Activated T-cell treated with anti-CD3 and anti-CD28 coated beads, Interleukin-2, amount 50 U/mL, for 48 hours (primary cell): Measurements from ENCODE around the gene DOCK1.

Source experiments
- DNase-seq, 2 experiments: peaks; one replicate each; pipeline ENCODE4 v3.0.0-alpha.2; 2020

Gene DOCK1

DNA sequence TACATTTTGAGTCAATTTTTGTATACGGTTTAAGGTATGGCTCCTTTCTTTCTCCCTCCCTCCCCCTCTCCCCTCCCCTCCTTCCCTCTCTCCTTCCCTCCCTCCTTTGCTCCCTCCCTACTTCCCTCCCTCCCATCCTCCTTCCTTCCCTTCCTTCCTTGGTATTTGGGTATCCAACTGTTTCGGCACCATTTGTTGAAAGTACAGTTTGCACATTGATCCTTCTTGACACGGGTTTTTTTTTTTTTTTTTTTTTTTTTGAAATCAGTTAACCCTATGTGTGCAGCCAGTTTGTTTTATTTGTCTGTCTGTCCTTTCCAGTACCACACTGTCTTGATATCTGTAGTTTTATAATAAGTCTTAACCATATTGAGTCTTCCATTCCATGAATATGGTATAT is 331.0 kb downstream of the DOCK1 start:
- no peak for DNase-seq

DNA sequence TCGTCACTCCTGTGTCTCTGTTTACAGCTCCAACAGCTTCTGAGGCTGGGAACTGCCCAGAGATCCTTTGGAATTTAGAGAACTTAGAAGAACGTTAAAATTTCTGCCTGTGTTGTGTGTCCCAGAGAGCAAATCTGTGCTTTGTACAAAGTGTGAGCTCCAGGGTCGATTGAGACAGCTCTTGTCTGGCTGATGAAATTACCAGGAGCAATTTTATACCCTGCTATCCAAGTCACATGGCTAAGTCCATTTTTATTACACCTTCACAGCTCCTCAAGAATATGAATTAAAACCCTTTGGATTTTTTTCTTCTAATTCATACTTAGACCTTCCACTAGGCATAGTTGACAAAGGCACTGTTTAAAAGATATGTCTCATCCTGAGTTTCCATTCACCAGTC is 337.7 kb downstream of the DOCK1 start:
- DNase-seq: no peak

DNA sequence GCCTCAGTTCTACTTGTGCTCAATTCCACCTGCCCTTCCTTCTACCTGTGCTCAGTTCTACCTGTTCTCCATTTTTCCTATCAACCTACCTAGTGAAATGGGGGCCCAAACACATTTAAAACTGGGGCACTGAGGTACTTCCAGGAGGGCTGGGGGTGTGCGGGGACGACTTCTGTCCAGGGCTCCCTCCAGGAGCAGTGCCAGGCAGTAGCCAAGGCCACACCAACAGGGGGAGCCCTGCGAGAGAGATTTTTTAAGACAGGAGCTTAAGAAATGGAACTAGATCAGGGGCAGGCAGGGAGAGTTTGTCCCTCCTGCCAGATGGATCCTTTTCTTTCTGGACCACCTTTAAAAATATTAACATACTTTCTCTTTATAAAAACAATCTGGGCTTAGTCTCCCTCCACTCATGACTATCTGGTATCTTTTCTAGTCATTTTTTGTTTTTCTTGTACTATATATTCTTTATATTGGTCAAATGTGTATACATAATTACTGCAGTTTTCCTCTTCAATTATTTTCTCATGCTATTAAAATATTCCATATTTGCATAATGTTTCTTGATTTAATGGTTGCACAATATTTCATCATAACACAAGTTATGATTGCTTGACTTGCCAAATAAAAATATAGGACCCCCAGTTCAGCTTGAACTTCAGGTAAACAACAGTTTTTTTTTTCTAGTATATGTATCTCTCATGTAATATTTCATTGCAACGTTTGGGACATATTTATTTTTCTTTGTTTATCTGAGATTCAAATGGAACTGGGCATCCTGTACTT is 338.5 kb downstream of the DOCK1 start:
- DNase-seq: peak; percentile 41 to 44

DNA sequence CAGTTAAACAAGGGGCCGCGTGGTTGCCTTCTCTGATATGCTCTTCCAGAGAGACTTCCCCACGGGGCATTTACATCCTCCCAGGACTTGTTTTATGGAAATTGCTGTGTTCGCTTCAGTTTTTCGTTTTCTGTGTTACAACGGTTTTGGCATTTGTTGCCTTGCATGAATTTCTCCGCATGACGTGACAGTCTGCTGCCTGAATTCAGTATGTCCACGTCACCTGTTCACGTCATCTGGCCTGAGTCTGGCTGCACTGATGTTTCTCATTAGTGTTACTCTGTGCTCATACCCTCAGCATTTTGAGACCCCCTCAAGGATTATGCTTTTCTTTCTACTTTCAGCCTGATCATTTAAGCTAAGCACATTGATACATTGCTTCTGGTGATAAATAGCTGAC is 340.2 kb downstream of the DOCK1 start:
- DNase-seq: no peak

DNA sequence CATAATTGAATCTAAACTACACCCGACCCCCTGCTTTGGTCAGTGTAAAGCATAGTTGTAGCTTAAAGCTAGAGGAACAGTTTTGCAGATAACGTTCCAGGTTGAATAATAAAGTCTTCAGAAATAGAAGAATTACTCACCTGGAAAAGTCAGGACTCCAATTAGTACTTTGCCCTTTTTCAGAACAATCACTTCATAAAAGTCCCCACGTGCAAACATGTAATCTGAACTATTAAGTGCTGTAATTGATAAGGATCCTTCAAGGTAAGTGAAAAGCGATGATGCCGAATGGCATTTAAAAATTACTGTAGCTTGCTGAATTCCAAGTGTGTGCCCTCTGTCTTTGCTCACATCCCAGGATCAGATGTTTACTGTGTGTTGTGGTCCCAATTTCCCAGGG is 344.8 kb downstream of the DOCK1 start:
- DNase-seq: no peak

DNA sequence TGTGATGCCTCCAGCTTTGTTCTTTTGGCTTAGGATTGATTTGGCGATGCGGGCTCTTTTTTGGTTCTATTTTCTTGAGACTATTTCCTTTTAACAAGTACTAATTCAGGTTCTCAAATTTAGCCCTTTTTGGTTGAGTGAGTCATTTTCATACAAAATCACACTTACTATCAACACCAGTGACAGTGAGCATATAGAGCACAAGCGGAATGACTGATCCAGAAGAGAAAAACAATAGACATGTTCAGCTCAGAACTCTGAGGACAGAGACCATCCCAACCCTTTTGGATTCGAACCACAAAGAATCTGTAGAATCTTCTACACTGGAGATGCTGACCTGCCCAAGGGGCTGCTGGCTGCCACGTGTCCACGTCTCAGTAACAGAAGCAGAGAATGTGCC is 347.6 kb downstream of the DOCK1 start:
- no peak for DNase-seq

DNA sequence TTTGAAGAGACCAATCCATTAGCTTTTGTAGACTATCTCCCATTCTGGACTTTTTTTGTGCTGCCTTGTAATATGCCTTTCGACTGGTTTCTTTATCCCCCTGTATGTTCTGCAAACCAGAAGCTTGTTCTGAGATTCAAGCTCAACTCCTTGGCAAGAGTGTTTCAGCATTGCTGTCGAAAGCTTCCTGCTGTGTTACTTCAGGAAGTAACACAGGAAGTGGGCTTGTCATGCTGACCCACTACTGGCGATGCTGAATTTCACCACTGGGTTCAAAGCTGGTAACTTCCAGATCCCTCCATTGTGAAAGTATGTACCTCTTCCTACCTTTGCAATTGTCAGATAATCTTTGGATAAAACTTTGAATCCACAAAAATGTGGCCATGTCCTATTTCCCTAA is 349.0 kb downstream of the DOCK1 start:
- DNase-seq: no peak

DNA sequence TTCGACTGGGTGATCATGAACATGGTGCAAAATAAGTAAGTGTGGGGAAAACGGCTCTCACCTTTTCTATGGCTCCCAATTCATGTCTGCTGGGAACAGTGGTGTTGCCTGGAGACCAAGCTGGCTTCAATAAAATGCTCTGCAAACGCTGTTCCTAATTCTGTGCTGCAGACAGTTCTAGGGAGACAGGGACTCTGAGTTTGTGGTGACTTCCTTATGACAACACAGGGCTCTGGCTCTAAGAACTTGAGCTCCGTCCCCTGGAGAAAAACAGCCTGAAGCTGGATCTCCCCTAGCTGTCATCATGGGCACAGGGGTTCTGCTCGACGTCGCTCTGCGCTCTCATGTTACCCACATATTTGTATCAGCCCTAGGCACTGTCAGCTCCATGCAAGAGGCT is 352.2 kb downstream of the DOCK1 start:
- no peak for DNase-seq

DNA sequence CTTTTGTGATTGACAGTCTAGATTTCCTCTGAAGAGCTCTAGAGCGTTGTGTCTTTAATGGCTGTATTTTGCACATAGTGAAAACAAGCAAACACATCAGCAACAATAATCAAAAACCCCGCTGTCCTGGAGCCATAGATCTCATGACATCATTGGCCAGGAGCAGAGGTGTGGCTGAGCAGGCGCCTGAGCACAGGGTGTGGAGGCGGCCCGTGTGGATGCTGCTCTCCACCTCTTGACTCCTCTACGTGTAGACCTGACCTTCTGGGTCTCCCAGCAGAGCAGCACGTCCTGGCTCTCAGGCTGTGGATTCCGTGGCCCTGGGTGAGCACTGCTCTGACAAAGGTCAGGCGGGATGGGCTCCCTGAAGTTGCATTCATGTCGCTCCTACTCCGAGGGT is 354.1 kb downstream of the DOCK1 start:
- no peak for DNase-seq

DNA sequence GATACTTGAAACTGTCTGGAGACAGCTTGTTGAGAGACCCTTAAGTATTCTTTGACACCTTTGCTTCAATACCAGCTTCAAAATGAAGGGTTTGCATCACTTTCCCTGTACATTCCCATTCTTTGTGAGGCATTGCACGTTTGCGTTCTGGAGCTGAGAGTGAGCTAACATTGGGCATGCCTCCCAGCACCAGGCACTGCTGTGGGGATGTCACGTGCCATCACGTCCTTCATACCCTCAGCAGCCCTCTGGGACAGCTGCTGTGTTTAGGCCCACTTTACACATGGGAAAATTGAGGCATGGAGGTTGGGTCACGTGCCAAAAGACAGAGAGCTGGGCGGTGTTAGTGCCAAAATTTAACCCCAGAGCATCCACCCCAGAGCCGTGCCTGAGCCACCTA is 357.4 kb downstream of the DOCK1 start:
- no peak for DNase-seq

DNA sequence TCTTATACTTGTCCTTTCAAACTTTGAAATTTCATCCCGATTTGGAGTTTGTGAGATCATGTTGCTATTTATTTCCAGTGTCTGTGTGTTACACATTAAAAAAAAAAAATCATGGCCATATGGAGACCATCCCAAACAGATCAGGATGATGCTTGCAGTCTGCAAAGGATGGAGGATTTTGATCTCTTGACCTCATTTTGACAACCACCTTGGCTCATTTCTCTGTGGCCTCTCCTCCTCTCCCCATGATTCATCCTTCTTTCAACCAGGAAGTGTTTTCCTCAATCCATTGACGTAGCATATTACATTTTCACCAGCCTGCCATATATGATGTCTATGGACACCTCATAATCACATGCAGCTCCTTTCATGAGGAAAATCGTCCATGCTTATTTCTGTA is 360.1 kb downstream of the DOCK1 start:
- DNase-seq: no peak

DNA sequence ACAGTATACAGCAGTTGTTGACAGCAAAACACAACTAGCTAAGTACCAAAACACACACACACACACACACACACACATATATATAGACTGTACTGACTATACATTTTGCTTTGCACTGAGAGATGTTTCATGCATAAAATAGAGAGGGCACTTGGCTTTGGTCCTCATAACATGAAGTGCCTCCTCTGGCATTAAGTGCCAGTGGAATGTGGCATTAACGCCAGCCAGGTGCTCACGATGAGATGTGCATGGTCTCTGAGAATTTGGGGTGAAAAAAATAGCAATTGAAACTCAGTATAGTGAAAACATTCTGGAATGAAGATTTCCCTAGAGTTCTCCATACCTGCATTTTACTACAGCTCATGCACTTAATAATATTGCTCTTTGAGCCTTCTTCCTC is 361.2 kb downstream of the DOCK1 start:
- DNase-seq: no peak

DNA sequence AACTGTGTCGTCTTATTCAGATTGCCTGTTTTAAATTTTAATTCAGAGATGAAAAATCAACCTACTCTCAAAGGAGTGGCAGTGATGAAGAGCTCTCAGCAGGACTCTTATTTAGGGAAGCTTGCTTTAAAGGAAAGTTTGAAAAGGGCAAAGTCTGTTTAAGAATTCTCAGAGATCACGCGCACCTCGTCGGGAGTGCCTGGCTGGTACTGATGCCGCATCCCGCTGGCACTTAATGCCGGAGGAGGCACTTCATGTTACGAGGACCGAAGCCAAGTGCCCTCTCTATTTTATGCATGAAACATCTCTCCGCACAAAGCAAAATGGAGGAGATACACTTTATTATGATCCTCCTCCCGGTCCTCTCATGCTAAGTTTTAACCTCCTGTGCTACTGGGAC is 362.2 kb downstream of the DOCK1 start:
- DNase-seq: no peak

DNA sequence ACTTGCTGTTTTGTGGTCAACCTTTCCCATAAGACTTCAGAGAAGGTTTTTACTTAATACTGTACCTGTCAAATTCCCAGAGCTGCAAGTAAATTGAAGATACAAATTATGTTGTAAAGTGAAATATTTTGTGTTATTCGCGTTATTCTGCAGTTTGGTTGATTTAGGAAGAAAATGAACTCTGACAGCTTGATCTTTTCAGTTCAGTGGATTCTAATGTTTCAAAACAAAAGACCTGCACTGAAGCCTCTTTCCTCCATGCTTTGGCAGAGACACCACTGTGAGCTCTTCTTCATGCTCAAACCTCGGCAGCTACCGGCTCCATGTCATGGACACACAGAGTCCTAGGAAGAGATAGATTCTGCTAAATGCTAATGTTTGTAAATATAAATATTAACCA is 366.8 kb downstream of the DOCK1 start:
- no peak for DNase-seq

DNA sequence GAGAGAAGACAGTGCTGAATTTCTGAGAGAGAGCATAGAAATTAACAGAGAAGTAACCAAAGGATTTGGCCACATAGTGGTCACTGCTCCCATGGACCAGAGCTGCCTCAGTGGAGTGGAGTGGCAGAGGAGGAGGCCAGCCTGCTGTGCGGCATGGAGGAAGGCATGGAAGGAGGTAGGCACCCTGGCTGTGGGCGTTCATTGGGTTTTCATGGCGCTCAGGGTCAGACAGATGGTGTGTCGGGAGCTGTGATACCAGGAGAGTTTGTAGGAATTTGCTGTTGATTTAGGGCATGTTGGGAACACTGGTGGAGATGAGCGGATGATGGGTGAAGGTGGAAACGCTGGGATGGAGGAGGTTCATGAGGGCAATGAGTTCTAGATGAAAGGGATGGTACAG is 370.0 kb downstream of the DOCK1 start:
- no peak for DNase-seq

DNA sequence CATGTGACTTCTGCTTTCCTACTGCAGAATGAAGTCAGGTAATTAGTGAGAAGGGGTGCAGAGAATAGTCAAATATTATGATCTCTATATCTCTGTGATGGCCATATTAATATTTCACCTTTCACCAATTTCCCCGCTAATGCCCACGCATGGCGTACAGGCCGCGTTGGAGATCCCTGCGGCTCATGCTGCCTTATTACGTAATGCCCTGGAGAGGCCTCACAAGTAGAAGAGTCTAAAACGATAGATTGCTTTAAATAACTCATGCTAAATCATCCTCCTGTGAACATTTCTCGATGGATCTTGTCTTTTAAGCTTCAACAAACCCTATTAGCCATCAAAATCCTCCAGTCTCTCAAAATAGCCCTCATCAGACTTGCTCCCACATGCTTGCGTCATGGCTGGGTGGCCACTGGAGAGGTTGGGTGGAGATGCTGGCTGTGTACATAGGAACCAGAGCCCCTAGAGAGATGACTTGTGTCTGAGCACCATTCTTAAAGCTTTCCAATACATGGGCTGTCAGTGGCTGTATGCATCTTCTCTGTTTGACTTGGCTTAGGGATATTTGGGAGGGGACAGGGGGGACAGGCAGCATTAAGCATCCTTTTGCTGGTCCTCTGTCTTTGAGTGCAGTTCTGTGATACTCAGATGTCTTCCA is 370.7 kb downstream of the DOCK1 start:
- no peak for DNase-seq

DNA sequence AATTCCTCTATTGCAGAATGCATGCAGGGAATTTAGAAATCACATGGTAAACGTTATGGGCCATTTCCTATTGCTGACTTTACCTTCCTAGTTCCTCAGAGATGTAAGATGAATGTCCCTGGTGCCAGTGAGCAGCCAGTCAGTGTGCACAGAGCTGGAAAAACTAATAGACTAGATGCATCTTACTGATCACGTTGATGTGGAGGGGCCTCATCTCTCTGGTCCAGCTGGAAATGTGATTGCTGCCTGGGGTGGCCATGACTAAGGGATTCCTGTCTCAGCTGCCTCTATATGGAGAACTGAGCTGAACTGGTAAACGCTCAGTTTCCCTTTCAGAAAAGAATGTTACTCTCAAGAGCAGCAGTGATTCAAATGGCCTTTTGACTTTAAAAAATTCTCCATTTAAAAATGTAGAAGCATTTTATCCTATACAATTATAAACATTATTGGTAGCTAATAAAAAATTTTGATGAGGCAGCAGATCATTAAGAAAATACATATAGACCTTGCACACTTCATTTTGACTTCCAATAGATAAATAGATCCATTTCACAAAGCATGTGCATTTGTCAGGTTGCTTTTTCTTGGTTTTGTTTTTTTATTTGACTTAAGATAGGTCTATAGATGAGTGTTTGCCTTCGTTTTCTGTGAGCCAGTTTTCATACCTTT is 371.7 kb downstream of the DOCK1 start:
- no peak for DNase-seq

DNA sequence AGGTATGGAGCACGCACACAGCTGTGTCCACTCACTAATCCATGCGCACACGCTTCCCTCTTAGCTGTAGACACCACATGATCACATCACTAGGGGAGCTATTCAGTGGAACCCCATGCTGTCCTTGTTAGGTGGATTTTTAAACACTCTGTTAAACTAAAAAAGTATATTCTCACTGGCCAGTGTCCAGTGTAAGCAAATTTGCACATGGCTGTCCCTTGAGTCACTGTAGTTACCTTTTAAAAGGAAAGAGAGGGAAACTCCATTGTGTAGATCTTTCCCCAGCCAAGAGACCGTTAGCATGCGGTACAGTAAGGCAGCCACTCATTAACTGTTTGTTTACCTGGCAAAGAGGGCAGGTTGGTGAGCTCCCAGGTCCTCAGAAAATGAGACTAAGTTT is 372.8 kb downstream of the DOCK1 start:
- DNase-seq: no peak

DNA sequence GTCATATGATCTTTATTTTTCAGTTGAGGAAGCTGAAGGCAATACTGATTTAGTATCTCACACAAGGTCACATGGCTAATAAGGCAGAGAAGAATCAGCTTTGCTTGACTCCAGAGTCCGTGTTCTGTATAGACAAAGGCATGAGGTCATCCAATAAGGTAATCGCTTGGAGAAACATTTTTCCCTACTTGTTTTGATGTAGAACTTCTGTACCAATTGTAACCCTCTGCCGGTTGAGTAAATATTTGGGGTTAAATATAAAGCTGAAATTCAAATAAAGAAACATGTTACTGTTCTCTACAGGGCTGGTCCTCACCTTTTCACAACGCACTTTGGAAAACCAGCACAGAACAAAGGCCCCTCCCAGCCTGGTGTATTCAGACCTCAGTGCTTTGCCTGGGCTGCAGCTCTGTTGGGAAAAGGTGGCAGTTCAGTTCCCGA is 374.1 kb downstream of the DOCK1 start:
- DNase-seq: no peak

DNA sequence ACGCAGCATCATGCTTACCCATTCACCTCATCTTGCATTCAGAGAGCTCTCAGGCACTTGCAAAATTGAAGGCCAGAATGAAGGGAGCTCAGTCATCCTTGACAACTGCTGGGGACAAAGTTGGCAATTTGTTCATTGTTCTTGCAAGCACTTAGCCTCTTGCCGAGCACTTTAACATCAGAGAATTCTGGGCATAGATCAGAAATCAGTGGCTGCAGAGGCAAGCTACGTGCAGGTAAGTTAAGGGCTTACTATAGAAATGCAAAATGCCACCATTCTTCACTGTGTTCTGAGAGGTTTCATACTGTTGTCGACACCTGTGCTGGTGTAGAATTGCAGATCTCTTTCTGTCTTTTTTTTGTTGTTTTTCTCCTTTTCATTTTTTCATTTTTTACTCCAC is 375.2 kb downstream of the DOCK1 start:
- no peak for DNase-seq

DNA sequence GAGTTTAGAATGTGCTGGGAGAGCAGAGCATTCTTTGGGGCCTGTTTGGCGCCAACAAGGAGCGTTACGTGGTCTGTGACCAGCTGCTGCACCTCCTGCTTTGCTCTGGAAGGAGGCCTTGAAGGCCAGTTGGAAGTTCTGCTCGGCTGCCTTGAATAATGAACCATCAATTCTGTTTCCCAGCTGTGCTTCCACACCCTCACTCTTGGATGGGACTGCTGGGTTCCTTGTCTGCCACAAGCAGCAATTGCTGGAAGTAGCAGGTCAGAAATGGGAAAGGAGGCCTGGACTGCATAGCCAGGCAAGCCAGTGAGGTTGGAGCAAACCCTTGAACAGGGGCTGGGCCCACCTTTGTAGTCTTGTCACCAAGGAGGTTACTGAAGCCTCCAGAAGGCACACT is 377.8 kb downstream of the DOCK1 start:
- DNase-seq: no peak

DNA sequence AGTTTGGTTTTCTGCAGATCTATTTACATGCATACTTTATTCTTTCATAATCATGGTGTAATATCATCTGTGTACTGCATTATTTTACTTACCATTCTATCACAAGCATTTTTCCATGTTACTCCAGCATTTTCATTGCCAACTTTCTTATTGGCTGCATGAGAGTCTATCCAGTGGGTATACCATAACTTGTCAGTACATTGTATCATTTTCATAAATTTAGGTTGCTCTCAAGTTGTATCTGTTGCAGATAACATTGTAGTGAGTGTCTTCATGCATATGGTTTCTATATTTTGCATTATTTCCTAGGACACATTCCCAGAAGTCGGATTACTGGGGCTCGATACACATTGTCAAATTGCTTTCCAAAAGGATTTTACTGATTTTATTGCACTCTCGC is 378.3 kb downstream of the DOCK1 start:
- DNase-seq: no peak

DNA sequence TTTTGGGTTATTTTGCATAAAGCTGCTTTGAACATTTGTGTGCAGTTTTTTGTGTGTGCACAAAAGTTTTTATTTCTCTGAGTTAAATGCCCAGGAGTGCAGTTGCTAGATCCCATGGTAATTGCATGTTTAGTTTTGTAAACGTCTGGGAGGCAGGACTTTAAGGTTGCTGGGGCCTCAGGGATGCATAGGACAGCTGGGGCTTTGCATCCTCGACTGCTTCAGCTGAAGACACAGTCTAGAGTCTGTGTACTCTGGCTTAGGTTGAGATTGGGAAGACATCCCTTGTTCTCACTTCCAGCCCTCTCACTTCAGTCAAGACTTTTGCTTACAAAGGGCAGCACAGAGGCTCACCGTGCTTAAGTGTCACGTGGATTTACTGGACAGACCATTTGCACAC is 385.6 kb downstream of the DOCK1 start:
- DNase-seq: no peak

DNA sequence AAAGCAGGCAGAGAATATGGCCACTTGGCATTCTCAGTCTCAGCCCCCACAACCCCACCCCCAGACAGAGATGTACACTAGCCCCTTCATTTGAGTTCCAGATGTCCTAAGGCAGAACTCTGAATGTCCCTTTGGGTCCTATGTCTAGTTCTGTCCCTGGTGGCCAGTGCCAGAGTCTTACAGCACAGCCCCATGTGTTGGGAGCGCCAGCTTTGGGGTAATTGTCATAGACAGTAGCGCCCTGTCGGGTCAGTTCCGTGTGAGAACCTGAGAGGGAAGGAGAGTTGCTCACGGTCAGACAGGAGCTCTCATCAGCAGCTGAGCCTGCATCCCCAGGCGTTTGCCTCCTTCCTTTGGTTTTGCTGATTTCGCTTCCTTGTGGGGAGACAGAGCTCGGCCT is 386.1 kb downstream of the DOCK1 start:
- DNase-seq: no peak
